IPS DF 19.7 (cell line): ENCODE measurements around the gene BANP.
A peak's percentile ranks its signal among the peaks of the same experiment; 100 is the strongest.
"Not testable (repeated sequence)": the region's sequence is repeated elsewhere in the genome, so short reads cannot be mapped to it uniquely, and the experiment has no call there.

Experiments
- DNase-seq: peaks from one replicate; pipeline ENCODE4 v3.0.0-alpha.2; 2013; ENCODE audit warnings: low read depth, low spot score

BANP gene

GRCh38 chr16:87950765-87951551 lies at the start of gene BANP:
Gene BANP, plus strand, starts transcription at chr16:87951434. Its CDS starts 23,682 bp downstream, at chr16:87975116.
- DNase-seq = peak; percentile 99

GRCh38 chr16:87904963-87905362 lies 46.3 kb upstream of the BANP start:
- not testable (repeated sequence) for DNase-seq

- DNase-seq = not testable (repeated sequence)
Observed at GRCh38 chr16:87905521-87905920, 45.7 kb upstream of the BANP start.

GRCh38 chr16:87908101-87908500 lies 43.1 kb upstream of the BANP start:
- DNase-seq = not testable (repeated sequence)

GRCh38 chr16:87909203-87909935 lies 41.9 kb upstream of the BANP start:
- DNase-seq = peak; percentile 28

GRCh38 chr16:87911106-87911763 lies 40.0 kb upstream of the BANP start:
- not testable (repeated sequence) for DNase-seq

GRCh38 chr16:87912691-87913090 lies 38.5 kb upstream of the BANP start:
- not testable (repeated sequence) for DNase-seq

- DNase-seq = not testable (repeated sequence)
Observed at GRCh38 chr16:87914021-87914725, 37.1 kb upstream of the BANP start.

- no peak for DNase-seq
Observed at GRCh38 chr16:87914812-87915211, 36.4 kb upstream of the BANP start.

GRCh38 chr16:87917503-87917902 lies 33.7 kb upstream of the BANP start:
- no peak for DNase-seq

- no peak for DNase-seq
Observed at GRCh38 chr16:87918338-87918737, 32.9 kb upstream of the BANP start.

- no peak for DNase-seq
Observed at GRCh38 chr16:87918866-87919680, 32.2 kb upstream of the BANP start.

- DNase-seq = no peak
Observed at GRCh38 chr16:87919681-87919994, 31.6 kb upstream of the BANP start.

GRCh38 chr16:87921236-87921773 lies 29.9 kb upstream of the BANP start:
- DNase-seq = no peak

GRCh38 chr16:87922250-87922871 lies 28.9 kb upstream of the BANP start:
- DNase-seq = no peak

GRCh38 chr16:87924041-87924810 lies 27.0 kb upstream of the BANP start:
- DNase-seq = no peak

- DNase-seq = no peak
Observed at GRCh38 chr16:87924811-87925670, 26.2 kb upstream of the BANP start.
